ENCODE measurements around the gene OR6A2.
"Not testable (repeated sequence)": the region's sequence is repeated elsewhere in the genome, so short reads cannot be mapped to it uniquely, and the experiment has no call there.

The OR6A2 gene

DNA sequence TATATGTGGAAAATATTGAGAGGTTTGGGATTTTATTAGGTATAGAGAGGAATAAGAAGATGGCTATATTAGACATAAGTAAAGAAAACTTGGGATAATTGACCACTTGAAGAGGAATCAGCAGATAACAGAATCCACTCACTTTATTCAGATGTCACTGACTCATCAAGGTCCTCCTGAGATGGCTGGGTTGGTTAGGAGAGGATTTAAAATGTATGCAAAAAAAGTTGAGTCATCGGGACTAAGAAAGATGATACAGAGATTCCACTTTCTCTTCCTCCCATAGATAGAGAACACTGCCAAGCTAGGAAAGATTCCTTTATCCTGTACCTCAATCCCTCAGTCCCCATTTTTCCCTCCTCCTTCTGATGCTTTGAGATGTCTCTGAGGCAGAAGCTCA is at the start of gene OR6A2:
Gene OR6A2 (minus strand): TSS at position 288 of the 400 bp plus-strand sequence. CDS start 3,981 bp downstream, outside the sequence.
- no peak for DNase-seq (ENCODE audit: low spot score)

DNA sequence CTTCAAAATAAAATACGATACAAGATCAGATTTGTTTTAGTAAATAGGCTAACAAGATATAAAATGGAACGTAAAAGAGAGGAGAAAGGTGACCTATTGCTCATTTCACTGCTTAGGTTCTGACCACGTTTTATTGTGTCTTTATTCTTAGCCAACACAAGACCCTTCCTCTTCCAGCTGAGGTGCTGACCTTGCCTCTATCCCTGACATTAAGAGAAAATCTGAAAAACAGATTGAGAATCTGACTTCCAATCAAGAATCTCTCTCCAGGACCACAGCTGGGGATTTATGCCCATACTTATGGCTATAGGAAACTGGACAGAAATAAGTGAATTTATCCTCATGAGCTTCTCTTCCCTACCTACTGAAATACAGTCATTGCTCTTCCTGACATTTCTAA is 45.9 kb upstream of the OR6A2 start, which contains the start of gene OR10A5:
Gene OR10A5 (plus strand): TSS at position 301 of the 400 bp plus-strand sequence. CDS start 0 bp downstream, at position 301.
- no peak for DNase-seq (ENCODE audit: low spot score)

DNA sequence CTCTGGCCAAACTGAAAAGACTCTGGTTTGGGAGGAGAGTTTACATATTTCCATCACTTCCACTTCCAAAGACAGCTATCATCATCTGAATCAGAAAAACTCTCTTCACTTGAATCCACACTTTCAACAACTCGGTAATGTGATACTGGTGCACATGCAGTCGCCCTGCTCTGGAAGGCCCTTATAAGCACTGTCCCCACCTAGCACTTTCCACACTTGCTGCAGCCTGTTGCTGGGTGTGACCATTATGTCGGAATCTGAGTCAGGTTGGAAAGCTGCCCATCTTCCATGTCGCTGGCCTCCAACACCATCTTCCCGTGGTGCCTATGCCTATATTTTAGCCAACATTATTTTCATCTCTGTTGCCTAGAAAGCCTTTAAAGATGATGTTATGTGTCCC is 44.9 kb upstream of the OR6A2 start:
- no peak for DNase-seq (ENCODE audit: low spot score)

DNA sequence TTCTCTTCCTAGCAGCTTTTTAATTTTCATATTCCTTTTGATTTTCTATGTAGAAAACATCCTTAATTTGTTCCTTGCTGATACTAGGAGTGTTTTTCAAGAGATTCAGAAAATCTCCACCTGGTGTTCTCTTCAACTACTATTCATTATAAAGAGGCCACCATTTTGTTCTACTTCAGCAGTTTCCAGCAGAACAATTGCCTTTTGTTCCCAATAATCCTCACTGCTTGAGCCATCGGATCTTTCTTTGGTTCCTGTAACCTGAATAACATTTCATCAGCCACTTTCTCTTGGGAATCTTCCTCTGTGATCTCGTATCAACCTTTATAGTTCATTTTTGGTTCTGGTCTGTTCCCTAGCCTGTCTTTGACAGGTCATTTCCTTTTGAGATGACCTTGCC is 44.2 kb upstream of the OR6A2 start:
- no peak for DNase-seq (ENCODE audit: low spot score)

DNA sequence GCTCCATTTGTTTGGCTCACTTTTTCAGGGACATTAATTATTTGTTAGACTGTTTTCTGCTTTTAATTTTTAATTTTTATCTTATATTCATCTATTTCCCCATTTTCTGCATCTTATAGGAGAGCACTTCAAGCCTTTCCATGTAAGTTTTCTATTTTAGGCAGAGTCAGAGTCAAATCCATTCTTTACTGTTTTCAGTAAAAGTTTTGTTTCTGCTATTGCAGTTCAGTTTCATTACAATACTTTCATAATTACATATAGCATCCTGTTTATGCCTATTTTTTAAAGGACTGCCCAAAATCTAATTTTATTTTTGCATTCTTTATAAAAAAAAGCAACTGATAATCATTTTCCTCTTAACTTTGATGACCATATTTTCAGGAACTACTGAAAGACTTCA is 42.2 kb upstream of the OR6A2 start:
- DNase-seq (ENCODE audit: low spot score), result no peak

DNA sequence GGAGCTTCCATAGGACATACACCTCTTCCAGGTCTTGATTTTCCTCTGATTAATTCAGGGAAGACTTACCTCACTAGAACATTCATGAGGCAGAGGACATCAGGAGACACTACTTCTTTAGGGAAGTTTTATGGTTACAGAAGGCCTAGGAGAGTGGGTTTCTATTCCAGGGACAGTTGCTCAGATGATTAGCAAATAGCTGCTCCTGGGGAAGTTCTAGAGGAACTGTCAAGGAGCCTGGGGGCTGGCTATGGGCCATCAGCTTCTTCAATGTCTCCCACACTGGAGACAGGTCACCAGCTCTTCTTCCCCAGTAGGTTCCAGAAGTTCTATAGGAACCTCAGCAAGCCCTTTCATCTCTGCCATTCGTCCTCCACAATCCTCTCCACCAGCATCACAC is 34.5 kb upstream of the OR6A2 start:
- no peak for DNase-seq (ENCODE audit: low spot score)

DNA sequence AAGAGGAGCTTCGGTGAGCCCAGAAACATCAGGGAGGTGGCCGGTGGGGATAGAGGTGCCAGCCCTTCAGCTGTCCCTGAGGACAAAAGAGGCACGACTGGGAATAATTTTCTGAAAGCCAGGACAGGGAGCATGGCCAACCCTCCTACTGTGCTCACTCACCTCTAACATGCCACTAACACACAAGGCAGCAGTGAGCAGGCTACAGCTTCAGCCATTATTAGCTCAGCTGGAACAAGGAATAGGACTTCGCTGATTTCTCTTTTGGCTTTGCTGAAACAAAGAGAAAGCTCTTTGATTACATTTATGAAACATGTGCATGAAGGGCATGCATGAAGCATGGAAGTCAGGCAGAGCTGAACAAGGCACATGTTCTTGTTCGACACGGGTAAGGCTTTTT is 33.9 kb upstream of the OR6A2 start:
- DNase-seq (ENCODE audit: low spot score), result no peak

DNA sequence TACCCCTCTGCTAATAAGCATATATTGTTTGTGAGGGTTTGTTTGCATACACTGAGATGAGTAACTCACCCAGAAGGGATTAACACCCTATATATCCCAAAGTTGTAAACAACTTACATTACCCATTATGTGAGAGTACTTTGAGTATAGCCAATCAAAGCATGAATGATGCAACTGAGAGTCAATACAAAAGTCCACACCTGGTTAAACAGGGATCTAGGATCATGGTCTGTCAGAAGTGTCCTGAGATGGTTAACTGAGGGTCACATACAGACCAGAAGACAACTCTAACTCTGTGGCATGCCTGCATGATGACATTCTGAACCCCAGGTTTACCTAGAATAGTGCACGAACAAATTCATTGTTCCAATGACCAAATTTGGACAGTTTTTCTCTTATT is 28.6 kb upstream of the OR6A2 start:
- DNase-seq (ENCODE audit: low spot score), result no peak

DNA sequence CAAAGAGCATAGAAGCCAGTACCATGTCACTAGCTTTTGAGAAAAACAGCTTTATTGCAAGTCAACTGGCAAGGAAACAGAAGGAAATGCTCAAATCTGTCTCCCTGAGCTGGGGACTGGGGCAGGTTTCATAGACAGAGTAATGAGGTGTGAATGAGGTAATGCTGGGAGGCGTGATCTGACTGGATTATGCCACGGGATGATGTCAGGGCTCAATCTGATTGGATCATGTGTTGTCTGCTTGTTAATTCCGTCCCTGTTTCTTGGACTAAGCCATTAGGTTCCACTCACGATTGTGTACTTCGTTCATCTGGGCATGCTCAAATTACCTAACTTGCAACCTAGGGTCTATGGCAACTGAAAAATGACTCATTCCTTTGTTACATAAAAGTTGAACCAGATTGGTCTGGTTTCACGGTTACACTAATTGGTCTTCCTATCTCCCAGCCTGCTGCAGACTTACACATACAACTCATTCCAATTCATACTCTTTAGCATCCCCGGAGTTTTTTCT is 25.8 kb upstream of the OR6A2 start:
- DNase-seq (ENCODE audit: low spot score), result no peak

DNA sequence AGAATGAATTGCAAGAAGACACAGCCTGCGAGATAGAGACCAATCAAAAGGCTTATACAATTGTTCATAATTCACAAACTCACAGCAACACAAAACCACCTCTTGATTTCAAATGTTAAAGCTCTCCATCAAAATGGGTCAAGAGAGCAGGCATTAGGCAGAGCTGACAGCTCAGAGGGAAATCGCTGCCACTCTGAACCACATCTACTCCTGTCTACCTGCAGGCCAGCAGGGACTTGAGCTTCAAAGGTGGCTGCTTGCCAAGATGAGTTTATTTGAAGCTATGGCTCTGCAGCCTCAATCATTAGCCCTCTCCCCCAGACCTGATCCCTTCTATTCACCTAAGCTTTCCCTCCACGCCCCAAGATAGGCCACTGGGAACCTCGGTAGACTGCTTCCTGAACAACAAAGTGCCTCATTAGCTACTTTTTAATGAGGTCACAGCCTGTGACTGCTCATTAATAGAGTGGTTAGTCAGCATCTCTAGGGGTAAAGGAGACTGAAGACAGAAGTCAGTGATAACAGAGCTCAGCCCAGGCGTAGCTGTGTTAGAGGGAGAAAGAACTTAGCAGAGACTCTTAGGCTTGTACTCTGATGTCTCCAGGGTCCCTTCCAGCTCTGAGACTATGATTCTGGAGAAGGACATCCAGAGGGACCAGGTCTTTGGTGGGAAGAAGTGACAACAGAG is 24.8 kb upstream of the OR6A2 start:
- DNase-seq (ENCODE audit: low spot score), result no peak

DNA sequence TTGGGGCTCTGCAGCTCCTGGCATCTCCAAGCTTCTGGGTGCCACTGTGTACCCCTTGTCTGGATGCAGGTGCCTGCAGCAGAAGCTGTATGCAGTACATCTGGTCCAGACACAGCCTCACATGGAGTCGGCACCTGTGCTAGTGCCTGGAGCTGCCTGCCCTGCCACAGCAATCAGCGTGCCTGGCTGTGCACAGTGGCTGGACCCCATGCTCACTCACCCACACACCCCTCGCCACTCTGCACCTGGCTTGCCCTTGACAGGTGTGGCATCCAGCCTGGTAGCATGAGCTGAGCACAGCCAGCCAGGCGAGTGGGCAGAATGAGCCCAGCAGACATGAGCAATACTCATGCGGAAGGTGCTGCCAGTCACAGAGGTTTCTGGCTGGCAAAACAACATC is 19.5 kb upstream of the OR6A2 start:
- no peak for DNase-seq (ENCODE audit: low spot score)

DNA sequence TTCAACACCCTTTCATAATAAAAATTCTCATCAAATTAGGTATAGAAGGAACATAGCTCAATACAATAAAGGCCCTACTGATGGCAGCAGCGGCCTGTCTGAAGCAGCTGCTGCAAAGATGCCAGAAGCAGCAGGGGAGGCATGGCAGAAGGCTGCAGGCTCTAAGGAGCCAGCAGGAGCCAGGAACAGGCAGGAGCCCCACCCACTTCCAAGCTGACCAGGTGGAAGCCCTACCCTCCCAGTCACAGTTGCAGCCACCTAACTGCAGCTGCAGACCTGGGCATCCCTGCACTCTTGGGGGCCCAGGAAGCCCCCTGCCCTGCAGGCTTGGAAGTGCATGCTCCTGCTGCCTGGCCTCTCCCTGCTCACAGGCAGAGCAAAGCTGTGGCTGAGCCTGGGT is 18.2 kb upstream of the OR6A2 start:
- DNase-seq (ENCODE audit: low spot score), result no peak

DNA sequence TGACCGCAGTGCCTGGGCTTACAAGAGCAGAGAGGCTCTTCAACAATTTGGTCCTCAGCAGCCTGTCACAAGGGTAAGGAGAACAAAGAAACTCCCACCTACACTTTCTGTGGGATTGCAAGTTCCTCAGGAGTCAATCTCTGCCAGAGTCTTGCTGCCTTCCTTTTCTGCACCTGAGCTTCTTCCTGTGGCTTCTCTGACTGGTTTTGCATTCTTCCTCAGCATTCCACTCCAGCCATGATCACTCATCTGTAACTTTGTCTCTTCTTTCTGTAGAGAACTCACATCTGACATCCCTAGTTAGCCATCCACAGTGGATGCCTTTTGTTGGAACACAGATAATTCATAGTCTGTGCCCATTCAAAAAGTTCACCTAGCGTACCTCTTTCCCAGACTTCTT is 14.2 kb upstream of the OR6A2 start:
- no peak for DNase-seq (ENCODE audit: low spot score)

DNA sequence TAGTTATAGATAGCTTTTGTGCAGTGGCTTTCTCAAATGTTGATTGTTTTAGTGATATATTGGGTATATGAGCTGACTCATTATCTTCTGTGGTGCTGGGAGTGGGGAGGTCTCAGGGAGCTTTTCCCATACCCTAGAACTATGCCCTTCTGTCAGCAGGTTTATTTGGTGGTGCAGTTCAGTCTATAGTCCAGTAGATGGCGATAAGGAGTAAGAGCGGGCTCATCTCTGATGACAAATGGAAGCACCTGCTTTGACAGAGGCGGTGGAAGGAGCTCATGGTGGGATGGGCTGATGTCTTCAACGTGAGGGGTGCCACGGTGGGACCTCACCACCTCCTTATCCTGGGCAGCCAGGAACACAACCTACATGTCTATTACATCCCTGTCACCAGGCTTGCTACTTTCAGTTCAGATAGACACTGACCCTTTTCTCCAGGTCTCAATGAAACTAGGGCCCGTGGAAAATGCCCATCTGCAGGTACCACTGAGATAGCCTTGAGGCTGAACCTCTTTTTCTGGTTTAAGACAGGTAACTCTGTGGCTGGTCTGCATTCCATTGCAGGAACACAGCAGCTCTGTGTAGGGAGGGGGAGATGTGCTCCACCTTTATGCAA is 13.0 kb upstream of the OR6A2 start:
- DNase-seq (ENCODE audit: low spot score), result peak; percentile 36

DNA sequence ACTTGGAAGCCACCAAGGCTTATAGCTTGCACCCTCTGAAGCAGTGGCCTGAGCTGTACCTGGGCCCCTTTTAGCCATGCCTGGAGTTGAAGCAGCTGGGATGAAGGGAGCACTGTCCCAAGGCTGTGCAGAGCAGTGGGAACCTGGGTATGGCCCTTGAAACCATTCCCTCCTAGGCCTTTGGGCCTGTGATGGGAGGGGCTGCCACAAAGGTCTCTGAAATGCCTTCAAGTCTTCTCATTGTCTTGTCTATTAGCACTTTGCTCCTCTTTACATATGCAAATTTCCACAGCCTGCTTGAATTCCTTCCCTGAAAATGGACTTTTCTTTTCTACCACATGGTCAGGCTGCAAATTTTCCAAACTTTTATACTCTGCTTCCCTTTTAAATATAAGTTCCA is 1.6 kb upstream of the OR6A2 start:
- not testable (repeated sequence) for DNase-seq (ENCODE audit: low spot score)

DNA sequence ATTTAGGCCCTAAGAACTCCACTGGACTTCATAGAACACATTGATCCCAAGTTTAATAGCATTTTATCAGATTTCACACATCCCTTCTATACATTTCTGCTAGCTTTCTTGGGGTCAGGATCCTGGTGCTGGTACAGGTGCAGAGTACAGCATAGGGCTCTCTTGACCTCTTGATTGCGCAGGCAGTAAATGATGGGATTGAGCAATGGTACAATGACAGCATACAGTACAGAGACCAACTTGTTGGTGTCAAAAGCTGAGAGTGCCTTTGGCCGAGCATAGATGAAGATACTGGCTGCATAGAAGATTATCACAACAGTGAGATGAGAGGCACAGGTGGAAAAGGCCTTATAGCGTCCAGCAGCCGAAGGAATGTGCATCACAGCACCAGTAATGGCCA is 4.8 kb downstream of the OR6A2 start:
- no peak for DNase-seq (ENCODE audit: low spot score)

DNA sequence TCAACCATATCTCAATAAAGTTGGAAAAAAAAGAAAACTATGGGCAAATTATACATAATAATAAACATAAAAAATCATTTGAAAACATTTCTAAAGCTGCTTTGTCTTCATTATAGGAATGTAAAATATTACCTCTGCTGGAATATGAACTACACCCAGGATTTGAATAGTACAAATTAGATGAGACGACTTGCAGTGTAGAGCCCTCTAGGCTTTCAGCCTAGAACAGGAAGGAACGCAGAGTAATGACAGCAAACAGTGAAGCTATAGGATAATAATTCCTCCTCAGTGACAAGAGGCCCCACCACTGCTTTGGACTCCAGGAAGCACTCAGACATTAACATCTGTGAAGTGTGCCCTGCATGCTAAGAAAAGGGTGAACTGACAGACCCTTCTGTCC is 8.9 kb downstream of the OR6A2 start:
- DNase-seq (ENCODE audit: low spot score), result no peak

DNA sequence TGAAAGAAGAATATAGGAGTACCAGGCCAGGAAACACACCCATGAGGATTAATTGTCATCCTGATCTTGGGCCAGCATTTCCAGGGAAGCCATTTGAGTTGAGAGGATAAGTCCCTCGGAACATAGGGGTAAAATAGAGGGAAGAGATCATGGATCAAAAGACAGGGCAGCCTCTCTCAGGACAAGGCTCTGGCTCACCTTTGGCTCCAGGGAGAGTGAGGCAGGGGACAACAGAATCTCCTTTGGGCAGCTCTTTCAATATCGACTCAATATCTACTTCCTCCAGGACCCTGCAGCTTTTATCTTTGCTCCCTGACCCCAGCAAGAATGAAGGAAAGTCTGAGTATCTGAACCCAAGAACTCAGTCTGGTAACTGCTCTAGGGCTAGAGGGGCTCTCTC is 16.8 kb downstream of the OR6A2 start, which contains the start of gene OR2AG1:
Gene OR2AG1 (plus strand): TSS at position 301 of the 400 bp plus-strand sequence. CDS start 2,018 bp downstream, outside the sequence.
- no peak for DNase-seq (ENCODE audit: low spot score)

DNA sequence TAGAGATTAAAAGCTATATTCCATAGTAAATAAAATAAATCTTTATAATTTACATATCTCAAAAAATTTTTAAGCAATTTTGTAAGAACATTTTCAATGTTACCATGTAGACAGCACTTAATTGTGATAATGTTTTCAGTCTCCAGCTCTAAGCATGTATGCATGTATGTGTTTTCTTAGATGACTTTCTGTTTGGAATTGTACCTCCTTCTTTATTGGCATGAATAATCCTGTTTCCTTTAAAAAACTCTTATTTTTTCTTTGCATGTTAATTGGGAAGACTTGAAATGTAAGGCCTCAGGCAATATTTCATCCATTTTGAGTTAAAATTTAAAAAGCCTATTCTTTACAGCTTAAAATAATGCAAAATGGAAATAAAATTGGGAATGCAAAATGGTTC is 18.7 kb downstream of the OR6A2 start:
- DNase-seq (ENCODE audit: low spot score), result no peak

DNA sequence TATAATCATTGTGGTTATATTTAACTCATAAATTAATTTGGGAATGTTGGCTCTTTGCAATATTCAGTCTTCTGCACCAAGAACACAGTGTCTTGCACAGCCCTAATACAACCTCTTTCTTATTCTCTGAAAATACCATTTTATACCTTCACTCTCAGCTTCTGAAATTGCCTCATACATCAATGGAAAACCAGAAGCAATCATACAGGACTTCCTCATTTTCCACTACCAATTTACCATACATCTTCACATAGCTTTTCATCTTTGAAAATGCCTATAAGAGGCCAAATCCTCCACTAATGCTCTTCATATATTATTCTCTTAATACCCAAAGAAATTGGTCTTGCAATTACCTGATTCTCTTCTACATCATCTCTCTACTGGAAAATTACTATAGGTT is 21.0 kb downstream of the OR6A2 start:
- no peak for DNase-seq (ENCODE audit: low spot score)

DNA sequence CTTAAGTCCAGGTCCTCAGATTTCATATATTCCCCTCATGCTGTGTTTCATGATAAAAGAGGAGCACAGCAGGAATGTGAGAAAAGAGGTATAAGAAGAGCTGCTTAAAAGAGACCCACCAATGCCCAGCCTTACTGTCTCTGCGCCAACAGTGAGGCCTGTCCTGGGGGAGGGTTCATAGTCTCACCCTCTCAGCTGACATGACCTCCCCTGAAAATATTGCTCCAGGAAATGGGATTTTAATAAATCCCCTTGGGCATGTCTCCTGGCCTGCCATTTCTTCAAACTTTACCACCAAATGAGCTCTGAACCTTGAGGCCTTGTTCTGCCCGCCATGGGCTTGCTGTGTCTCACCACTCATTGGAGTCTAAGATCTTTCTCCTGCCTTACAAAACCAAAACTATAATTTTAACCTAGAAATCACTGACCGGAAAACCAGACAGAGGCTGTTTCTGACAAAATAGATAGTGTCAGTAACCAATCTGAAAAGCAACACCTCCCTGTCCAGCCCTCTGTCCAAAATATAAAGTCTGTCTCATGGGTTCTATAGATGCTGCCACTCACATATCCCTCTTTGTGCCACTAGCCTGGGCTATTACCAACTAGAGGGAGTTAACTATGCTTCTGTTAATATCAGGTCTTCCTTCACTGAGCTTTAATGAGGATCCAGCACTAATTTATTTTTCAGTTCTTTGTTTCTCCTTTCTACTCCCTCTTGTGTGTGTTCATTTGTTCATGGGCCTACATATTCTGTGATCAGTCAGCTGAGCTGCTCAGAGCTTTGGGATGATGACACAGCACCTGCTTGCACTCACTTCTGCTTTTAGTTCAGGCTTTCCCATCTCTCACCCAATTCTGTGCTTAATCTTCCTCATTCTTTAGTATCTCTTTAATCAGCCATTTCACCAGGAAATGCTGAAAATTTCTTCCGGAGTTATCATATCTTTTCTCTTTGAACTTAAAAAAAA is 27.3 kb downstream of the OR6A2 start, which contains the start of gene OR2AG2:
Gene OR2AG2 (minus strand): TSS at position 51 of the 968 bp plus-strand sequence. CDS start 3,019 bp downstream, outside the sequence.
- no peak for DNase-seq (ENCODE audit: low spot score)

DNA sequence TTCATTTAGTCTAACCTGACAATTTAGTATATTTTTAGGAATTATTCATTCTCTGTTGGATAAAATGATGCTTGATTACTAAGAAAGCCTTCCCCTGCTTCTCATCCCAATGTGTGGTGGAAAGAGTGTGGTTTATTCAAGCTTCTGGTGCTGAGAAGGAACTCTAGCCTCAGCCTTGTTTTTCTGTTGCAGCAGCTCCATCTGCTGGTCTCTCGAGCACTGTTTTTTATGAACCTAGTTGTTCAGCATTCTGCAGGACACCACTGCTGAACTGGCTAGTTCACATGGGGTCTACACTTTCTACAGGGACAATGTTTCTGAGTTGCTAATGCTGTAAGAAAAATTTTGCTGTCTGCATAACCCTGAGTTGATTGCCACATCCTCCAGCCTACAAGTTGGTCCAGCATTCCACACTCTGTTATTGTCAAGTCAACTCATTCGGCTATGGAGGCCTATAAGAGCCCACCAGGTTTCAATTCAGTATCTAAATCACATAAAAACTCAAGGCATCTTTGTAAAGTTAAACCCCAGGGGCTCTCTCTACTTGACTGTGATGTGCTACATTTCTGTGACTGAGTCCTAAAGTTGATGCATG is 42.0 kb downstream of the OR6A2 start:
- DNase-seq (ENCODE audit: low spot score), result peak; percentile 20

Measured in hepatic stellate cell (primary cell).